ENCODE data around the gene PCGF1. TPM values are rescaled to one million over a fixed set of nuclear protein-coding genes. Genes with fewer than 3 reads are reported as not detected.

Gene PCGF1
- total and polyA plus RNA-seq, 9 of the 15 experiments (the other 6 are each of a cell fraction or from before 2014, with no cell fraction given) = 20.3 to 45.7 (median 29.3) TPM

DNA sequence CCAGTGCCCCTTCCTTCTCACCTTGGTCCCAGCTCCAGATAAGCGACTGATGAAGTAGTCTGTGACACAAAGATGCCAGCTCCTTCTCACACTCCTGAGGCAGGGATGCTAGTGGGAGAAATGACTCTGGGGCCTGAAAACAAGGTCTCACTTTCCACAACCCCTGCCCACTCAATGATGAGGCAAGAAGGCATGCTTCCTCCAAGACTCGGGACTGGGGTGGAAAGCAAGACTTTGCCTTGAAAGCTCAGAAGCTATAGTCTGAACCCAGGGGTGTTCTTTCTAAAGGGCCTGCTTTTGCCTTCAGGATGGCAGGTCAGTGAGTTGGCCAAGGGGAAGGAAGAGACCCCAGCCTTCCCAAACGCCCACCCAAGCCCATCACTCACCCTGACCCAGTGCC is 26.1 kb downstream of the PCGF1 start:
- ChIA-PET POLR2A (interaction anchor here (0.7 to 3.9 kb wide), 10 partner anchors 8 to 275 kb away, joined by 3 to 28 read pairs (median 4); partner anchors contain the start of genes MRPL53 and WBP1), CTCF (ENCODE audit: low intra/inter-chr PET ratio) (no interaction called here)
- in situ Hi-C loops (cut with MboI) (no loop called here), intact Hi-C loops (cut with micrococcal nuclease) (no loop called here)
- peaks cover 32% of the 10 kb centered on the region for H3K79me2 ChIP-seq (ENCODE audit: control insufficient read depth, insufficient read depth, low read length)
- no peak for DNase-seq (ENCODE audit: extremely low read depth in 1 of 4, low spot score in 3 of 4)
- no TSS peak for BruUV-seq (replicated peaks)
- peaks cover 29% of the 10 kb centered on the region for H3K36me3 ChIP-seq (ENCODE audit: control insufficient read depth, insufficient read depth, low read length)
- peak overlapping the region; percentile 86 for H3K4me3 ChIP-seq
- FAIRE-seq = no peak
- no peaks in the 10 kb centered on the region; the same call in 1 of the 2 replicates for H4K20me1 ChIP-seq (replicated peaks; ENCODE audit: control insufficient read depth, insufficient read depth, low read length)
- H3K9ac ChIP-seq (ENCODE audit: insufficient read depth in 1 of 2, low read depth in 2 of 2, low read length in 2 of 2) = peak overlapping the region; percentile 83 to 93
- no peaks in the 10 kb centered on the region for H3K9me1 ChIP-seq (ENCODE audit: control insufficient read depth, insufficient read depth, low read length)
- ATAC-seq = no peak
- H3K4me1 ChIP-seq (replicated peaks in 1 of 2; ENCODE audit: control insufficient read depth in 2 of 2, insufficient read depth in 2 of 2, low read length in 2 of 2) = peaks cover 8 to 23% of the 10 kb centered on the region in 2 experiments; a peak in 4 of 5 replicates
- H3K27me3 ChIP-seq (ENCODE audit: control insufficient read depth in 2 of 2, insufficient read depth in 2 of 2, low read length in 2 of 2) = no peaks in the 10 kb centered on the region
- H3K4me2 ChIP-seq (ENCODE audit: insufficient read depth, low read length) = peak overlapping the region; percentile 99
- H3K27ac ChIP-seq (ENCODE audit: extremely low read depth, low read depth, low read length) = no peak overlapping the region
- H2AFZ ChIP-seq (ENCODE audit: low read depth, low read length) = no peak overlapping the region
- no peaks in the 10 kb centered on the region for H3K9me3 ChIP-seq (replicated peaks; ENCODE audit: control insufficient read depth, insufficient read depth, low read depth, low read length)
- 57% methylated on average over 3 of the region's 3 CpGs for WGBS (ENCODE audit: insufficient coverage, low coverage, missing lambda C conversion rate)
- TF ChIP-seq SMAD1 (IDR thresholded peaks at IDR 0.05; ENCODE audit: low read depth, low read length, partially characterized antibody) (no peak), C11orf30 (IDR thresholded peaks at IDR 0.05; ENCODE audit: low read depth) (no peak), ZNF232 (CRISPR knock-in tag; IDR thresholded peaks at IDR 0.05) (no peak), PYGO2 (tag; IDR thresholded peaks at IDR 0.05) (no peak), STAT6 (CRISPR knock-in tag; IDR thresholded peaks at IDR 0.05) (no peak), RAD51 (IDR thresholded peaks at IDR 0.05; ENCODE audit: borderline replicate concordance, low read depth) (no peak), PHTF2 (CRISPR knock-in tag; IDR thresholded peaks at IDR 0.05) (no peak), CHD1 (IDR thresholded peaks at IDR 0.05; ENCODE audit: low read length) (no peak), KDM5B (IDR thresholded peaks at IDR 0.05; ENCODE audit: insufficient replicate concordance, low read depth, low read length) (no peak), RERE (CRISPR knock-in tag; IDR thresholded peaks at IDR 0.05; ENCODE audit: borderline replicate concordance) (no peak), SMARCC2 (IDR thresholded peaks at IDR 0.05; ENCODE audit: low read depth) (no peak), SAP30 (IDR thresholded peaks at IDR 0.05; ENCODE audit: borderline replicate concordance, insufficient read depth, low read depth, low read length, poor library complexity, severe bottlenecking) (no peak)

Measured in K562 (cell line).